ENCODE data around the gene TTC9B. TPM values are rescaled to one million over a fixed set of nuclear protein-coding genes. Genes with fewer than 3 reads are reported as not detected.

TTC9B gene
- total and polyA plus RNA-seq, 2 of the 13 experiments (the other 11 are each of a cell fraction or from before 2014, with no cell fraction given), result not detected

DNA sequence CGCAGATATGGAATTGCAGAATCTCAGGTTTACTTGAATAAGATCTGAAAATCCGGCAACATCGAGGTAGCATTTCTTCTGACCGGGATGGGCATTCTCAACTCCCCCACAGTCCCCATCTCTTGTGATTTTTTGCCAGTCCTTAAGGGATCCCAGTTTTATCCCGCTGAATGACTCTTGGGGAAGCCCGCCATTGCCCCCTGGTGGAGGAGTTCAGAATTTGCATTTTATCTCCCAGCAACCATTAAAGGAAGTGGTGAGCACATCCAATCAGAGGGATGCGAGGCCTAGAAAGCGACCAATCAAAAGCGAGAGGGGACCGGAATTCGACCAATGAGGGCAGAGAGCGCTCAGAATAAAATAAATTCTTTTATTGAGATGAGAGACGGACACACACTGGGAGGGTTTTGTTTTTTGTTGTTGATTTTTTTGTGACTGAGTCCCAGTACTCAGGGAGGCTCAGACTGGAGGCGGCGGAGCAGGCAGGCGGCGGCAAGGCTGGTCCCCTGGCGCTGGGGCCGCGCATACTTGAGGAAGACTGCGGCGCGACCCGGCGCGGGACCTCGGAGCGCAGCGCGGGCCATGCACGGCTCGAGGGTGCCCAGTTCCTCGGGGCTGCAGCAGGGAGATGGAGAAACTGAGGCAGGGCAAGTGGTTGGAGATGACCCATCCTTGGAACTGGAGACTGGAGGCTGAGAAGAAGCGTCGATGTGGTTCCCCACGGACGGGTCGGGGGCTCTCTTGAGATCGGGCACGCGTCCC lies 3.9 kb upstream of the TTC9B start (continued):
- no peak; the same call in 1 of the 2 replicates for TF ChIP-seq SALL1 (CRISPR knock-in tag; IDR thresholded peaks at IDR 0.05)
- no peak for TF ChIP-seq ZNF619 (CRISPR knock-in tag; IDR thresholded peaks at IDR 0.05)
- TF ChIP-seq ARNT2 (CRISPR knock-in tag; IDR thresholded peaks at IDR 0.05; ENCODE audit: low read depth), result no peak
- peak; percentile 47 for TF ChIP-seq ZMYM4 (CRISPR knock-in tag; IDR thresholded peaks at IDR 0.05)
- TF ChIP-seq GATAD1 (CRISPR knock-in tag; IDR thresholded peaks at IDR 0.05), result peak; percentile 29; the same call in 1 of the 2 replicates
- TF ChIP-seq BORCS8-MEF2B (CRISPR knock-in tag; IDR thresholded peaks at IDR 0.05), result peak; percentile 10; the same call in 1 of the 2 replicates
- TF ChIP-seq SIN3B (IDR thresholded peaks at IDR 0.05; ENCODE audit: low read length), result peak; percentile 59; the same call in 1 of the 2 replicates
- TF ChIP-seq ZNF256 (CRISPR knock-in tag; conservative IDR thresholded peaks at IDR 0.05), result no peak
- TF ChIP-seq, protein P1, sequence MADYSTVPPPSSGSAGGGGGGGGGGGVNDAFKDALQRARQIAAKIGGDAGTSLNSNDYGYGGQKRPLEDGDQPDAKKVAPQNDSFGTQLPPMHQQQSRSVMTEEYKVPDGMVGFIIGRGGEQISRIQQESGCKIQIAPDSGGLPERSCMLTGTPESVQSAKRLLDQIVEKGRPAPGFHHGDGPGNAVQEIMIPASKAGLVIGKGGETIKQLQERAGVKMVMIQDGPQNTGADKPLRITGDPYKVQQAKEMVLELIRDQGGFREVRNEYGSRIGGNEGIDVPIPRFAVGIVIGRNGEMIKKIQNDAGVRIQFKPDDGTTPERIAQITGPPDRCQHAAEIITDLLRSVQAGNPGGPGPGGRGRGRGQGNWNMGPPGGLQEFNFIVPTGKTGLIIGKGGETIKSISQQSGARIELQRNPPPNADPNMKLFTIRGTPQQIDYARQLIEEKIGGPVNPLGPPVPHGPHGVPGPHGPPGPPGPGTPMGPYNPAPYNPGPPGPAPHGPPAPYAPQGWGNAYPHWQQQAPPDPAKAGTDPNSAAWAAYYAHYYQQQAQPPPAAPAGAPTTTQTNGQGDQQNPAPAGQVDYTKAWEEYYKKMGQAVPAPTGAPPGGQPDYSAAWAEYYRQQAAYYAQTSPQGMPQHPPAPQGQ (CRISPR knock-in tag; IDR thresholded peaks at IDR 0.05; ENCODE audit: borderline replicate concordance), result no peak
- TF ChIP-seq, protein P2, sequence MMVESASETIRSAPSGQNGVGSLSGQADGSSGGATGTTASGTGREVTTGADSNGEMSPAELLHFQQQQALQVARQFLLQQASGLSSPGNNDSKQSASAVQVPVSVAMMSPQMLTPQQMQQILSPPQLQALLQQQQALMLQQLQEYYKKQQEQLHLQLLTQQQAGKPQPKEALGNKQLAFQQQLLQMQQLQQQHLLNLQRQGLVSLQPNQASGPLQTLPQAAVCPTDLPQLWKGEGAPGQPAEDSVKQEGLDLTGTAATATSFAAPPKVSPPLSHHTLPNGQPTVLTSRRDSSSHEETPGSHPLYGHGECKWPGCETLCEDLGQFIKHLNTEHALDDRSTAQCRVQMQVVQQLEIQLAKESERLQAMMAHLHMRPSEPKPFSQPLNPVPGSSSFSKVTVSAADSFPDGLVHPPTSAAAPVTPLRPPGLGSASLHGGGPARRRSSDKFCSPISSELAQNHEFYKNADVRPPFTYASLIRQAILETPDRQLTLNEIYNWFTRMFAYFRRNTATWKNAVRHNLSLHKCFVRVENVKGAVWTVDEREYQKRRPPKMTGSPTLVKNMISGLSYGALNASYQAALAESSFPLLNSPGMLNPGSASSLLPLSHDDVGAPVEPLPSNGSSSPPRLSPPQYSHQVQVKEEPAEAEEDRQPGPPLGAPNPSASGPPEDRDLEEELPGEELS (CRISPR knock-in tag; IDR thresholded peaks at IDR 0.05), result 0 out of 2 replicates have a peak, but pooled peaks have one; percentile 16
- TF ChIP-seq PPARG (CRISPR knock-in tag; conservative IDR thresholded peaks at IDR 0.05), result 0 out of 2 replicates have a peak, but pooled peaks have one; percentile 17
- no peak for TF ChIP-seq SP4 (CRISPR knock-in tag; IDR thresholded peaks at IDR 0.05)
- TF ChIP-seq, protein P3, sequence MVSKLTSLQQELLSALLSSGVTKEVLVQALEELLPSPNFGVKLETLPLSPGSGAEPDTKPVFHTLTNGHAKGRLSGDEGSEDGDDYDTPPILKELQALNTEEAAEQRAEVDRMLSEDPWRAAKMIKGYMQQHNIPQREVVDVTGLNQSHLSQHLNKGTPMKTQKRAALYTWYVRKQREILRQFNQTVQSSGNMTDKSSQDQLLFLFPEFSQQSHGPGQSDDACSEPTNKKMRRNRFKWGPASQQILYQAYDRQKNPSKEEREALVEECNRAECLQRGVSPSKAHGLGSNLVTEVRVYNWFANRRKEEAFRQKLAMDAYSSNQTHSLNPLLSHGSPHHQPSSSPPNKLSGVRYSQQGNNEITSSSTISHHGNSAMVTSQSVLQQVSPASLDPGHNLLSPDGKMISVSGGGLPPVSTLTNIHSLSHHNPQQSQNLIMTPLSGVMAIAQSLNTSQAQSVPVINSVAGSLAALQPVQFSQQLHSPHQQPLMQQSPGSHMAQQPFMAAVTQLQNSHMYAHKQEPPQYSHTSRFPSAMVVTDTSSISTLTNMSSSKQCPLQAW (CRISPR knock-in tag; IDR thresholded peaks at IDR 0.05), result no peak
- TF ChIP-seq KMT2A (CRISPR knock-in tag; IDR thresholded peaks at IDR 0.05), result no peak
- no peak for TF ChIP-seq ZNF816 (CRISPR knock-in tag; IDR thresholded peaks at IDR 0.05; ENCODE audit: borderline replicate concordance)
- no peak for TF ChIP-seq ATAD3A (CRISPR knock-in tag; IDR thresholded peaks at IDR 0.05)
- TF ChIP-seq SYNCRIP (IDR thresholded peaks at IDR 0.05; ENCODE audit: insufficient read depth, low read depth, low read length), result no peak
- TF ChIP-seq RFXANK (CRISPR knock-in tag; IDR thresholded peaks at IDR 0.05), result peak; percentile 98
- TF ChIP-seq HDAC6 (IDR thresholded peaks at IDR 0.05; ENCODE audit: low read depth, low read length), result no peak
- no peak for TF ChIP-seq MLLT10 (CRISPR knock-in tag; IDR thresholded peaks at IDR 0.05)
- 0 out of 2 replicates have a peak, but pooled peaks have one; percentile 19 for TF ChIP-seq CHD2 (IDR thresholded peaks at IDR 0.05; ENCODE audit: low read depth, low read length)
- peak; percentile 97 for TF ChIP-seq RFX5 (IDR thresholded peaks at IDR 0.05; ENCODE audit: low read depth, low read length)
- TF ChIP-seq POLR2A (IDR thresholded peaks at IDR 0.05; ENCODE audit: insufficient read depth in 1 of 2, low read depth in 2 of 2, low read length in 2 of 2), result no peak
- TF ChIP-seq, protein P4, sequence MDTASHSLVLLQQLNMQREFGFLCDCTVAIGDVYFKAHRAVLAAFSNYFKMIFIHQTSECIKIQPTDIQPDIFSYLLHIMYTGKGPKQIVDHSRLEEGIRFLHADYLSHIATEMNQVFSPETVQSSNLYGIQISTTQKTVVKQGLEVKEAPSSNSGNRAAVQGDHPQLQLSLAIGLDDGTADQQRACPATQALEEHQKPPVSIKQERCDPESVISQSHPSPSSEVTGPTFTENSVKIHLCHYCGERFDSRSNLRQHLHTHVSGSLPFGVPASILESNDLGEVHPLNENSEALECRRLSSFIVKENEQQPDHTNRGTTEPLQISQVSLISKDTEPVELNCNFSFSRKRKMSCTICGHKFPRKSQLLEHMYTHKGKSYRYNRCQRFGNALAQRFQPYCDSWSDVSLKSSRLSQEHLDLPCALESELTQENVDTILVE (CRISPR knock-in tag; IDR thresholded peaks at IDR 0.05), result 0 out of 2 replicates have a peak, but pooled peaks have one; percentile 50
